DOHH2 (cell line): ENCODE measurements around the gene KCNMA1.

ENCODE experiments used
- EZH2phosphoT487 ChIP-seq: fragments of 200-600 bp; sonication (generic); IDR thresholded peaks from 2 replicates; pipeline ENCODE4 v1.6.1; 2017; ENCODE audit warnings: borderline replicate concordance, mild to moderate bottlenecking, antibody characterized with exemption, low read length, moderate library complexity, mixed read lengths
- TF ChIP-seq, protein P1 (sequence below): fragments of 200-600 bp; sonication (generic); IDR thresholded peaks from one replicate; pipeline ENCODE4 v1.5.1; 2014; ENCODE audit warnings: antibody characterized with exemption, mild to moderate bottlenecking, low read depth, low read length; ENCODE audit not compliant: poor library complexity, severe bottlenecking

DNA sequence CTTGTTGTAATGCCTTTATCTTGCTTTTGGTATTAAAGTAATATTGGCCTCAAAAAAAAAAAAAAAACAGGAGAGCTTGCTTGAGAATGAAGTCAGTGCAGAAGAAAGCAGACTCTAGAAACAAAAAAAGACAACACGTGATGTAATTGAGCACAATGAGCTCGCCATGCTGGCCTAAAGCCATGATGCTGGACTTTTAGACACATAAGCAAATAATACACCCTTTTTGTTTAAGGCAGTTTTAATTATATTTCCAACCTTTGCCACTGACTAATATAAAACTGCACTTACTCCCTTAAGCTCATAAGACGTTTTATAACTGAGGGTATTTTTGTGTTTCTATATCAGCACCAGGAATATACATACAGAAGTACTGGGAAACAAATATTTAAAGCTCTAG, 798.3 kb downstream of the KCNMA1 start:
- TF ChIP-seq EZH2phosphoT487 = no peak
- TF ChIP-seq, protein P1, sequence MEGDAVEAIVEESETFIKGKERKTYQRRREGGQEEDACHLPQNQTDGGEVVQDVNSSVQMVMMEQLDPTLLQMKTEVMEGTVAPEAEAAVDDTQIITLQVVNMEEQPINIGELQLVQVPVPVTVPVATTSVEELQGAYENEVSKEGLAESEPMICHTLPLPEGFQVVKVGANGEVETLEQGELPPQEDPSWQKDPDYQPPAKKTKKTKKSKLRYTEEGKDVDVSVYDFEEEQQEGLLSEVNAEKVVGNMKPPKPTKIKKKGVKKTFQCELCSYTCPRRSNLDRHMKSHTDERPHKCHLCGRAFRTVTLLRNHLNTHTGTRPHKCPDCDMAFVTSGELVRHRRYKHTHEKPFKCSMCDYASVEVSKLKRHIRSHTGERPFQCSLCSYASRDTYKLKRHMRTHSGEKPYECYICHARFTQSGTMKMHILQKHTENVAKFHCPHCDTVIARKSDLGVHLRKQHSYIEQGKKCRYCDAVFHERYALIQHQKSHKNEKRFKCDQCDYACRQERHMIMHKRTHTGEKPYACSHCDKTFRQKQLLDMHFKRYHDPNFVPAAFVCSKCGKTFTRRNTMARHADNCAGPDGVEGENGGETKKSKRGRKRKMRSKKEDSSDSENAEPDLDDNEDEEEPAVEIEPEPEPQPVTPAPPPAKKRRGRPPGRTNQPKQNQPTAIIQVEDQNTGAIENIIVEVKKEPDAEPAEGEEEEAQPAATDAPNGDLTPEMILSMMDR = no peak
